Aorta (tissue), 5 donors: ENCODE measurements around the gene ESM1. TPM values are rescaled to one million over a fixed set of nuclear protein-coding genes. Genes with fewer than 3 reads are reported as not detected.

Source experiments
- ATAC-seq: fragments of 200-7000 bp; cut with Tn5 transposase; one replicate; pipeline ENCODE4 v1.9.1; 2022; ENCODE audit warnings: moderate library complexity; ENCODE audit not compliant: low FRiP score
- DNase-seq, 2 donors: peaks; one replicate each; pipeline ENCODE4 v3.0.0-alpha.2; 2020
- H3K27ac ChIP-seq, 2 donors: one replicate each; pipeline ENCODE4 v1.5.1; 2013; ENCODE audit warnings: low read length in 2 of 2, mild to moderate bottlenecking in 2 of 2, moderate library complexity in 2 of 2, control low read depth in 1 of 2, inconsistent platforms in 1 of 2, low read depth in 1 of 2
- H3K27me3 ChIP-seq, 2 donors: one replicate each; pipeline ENCODE4 v1.6.1; 2013; ENCODE audit warnings: control low read depth in 1 of 2, low read length in 1 of 2, mild to moderate bottlenecking in 1 of 2, moderate library complexity in 1 of 2; ENCODE audit not compliant: insufficient read depth in 2 of 2, control insufficient read depth in 1 of 2
- H3K36me3 ChIP-seq, 2 donors: one replicate each; pipeline ENCODE4 v1.6.1; 2013; ENCODE audit warnings: control low read depth in 1 of 2, low read length in 1 of 2, mild to moderate bottlenecking in 1 of 2; ENCODE audit not compliant: insufficient read depth in 2 of 2, control insufficient read depth in 1 of 2
- H3K4me1 ChIP-seq, 2 donors: one replicate each; pipeline ENCODE4 v1.6.1; 2013; ENCODE audit warnings: low read length in 2 of 2, control low read depth in 1 of 2, mild to moderate bottlenecking in 1 of 2, moderate library complexity in 1 of 2; ENCODE audit not compliant: insufficient read depth in 2 of 2, control insufficient read depth in 1 of 2
- H3K4me3 ChIP-seq, 2 donors: one replicate each; pipeline ENCODE4 v1.5.1; 2013; ENCODE audit warnings: low read length in 2 of 2, control low read depth in 1 of 2, mild to moderate bottlenecking in 1 of 2
- H3K9me3 ChIP-seq: one replicate; pipeline ENCODE4 v1.6.1; 2013; ENCODE audit warnings: mild to moderate bottlenecking, low read length; ENCODE audit not compliant: control insufficient read depth
- WGBS, 2 donors: extraction: QIAGEN DNeasy Blood & Tissue Kit; methylation state at CpG; one replicate each; pipeline ENCODE4 v1.1.7; 2013; 5-methylcytosine and 5-hydroxymethylcytosine counted together
- intact Hi-C, 2 donors: fragments of 100-400 bp; cut with DNase I; formaldehyde crosslinking; loops; one replicate each; pipeline versions ENCODE4 v1.14.2 to v1.15.0; 2022
- polyA plus RNA-seq, 2 donors: library from polyadenylated mRNA; stranded (reverse); fragments of 200-250 nt; gene quantifications; one replicate each; pipeline ENCODE4 v1.2.3, GENCODE V29; 2013
- total RNA-seq, 2 donors: library from RNA; stranded (reverse); fragmentation: NEBNext Ultra II Directional; extraction: Animal tissue kit (Norgen Biotek cat#: 25700); gene quantifications; one replicate each; pipeline ENCODE4 v1.2.1, GENCODE V29; 2021
- donor health status: healthy with polysubstance abuse.
- donor health status: Bipolar disorder and iron deficiency.
- donor health status: DM: no; HTN: no; CAD: no.
- donor health status: DM: no; HTN: no; CAD: no.
- donor health status: DM: yes; HTN: yes; CAD: no.

Gene ESM1
- total and polyA plus RNA-seq, 4 donors = 0.49 to 1.9 (median 0.83) TPM

- WGBS, 2 donors = 66 to 70% methylated on average over 9 of the region's 9 CpGs
- Histone ChIP-seq H3K36me3 (no peaks in the 10 kb centered on the region), H3K4me3 (no peak overlapping the region), H3K27me3 (no peaks in the 10 kb centered on the region), H3K9me3 (no peaks in the 10 kb centered on the region), H3K4me1 (no peaks in the 10 kb centered on the region), H3K27ac (no peak overlapping the region)
- intact Hi-C loops = loop anchor here in 1 of 2 donors (10.0 kb wide), 1 partner anchor 203 kb away; no protein-coding TSS in a partner anchor
- DNase-seq (no peak), ATAC-seq (no peak)
These were observed 43.2 kb downstream of the ESM1 start for GRCh38 chr5:54942064-54942778.

GRCh38 chr5:54936201-54936600, 49.2 kb downstream of the ESM1 start:
- no peaks in the 10 kb centered on the region for H3K27me3 ChIP-seq
- H3K27ac ChIP-seq = no peak overlapping the region
- H3K4me3 ChIP-seq = no peak overlapping the region
- no peaks in the 10 kb centered on the region for H3K9me3 ChIP-seq
- DNase-seq = no peak
- intact Hi-C loops = no loop called here
- ATAC-seq = no peak
- H3K4me1 ChIP-seq = no peaks in the 10 kb centered on the region
- H3K36me3 ChIP-seq = no peaks in the 10 kb centered on the region
- 31 to 33% methylated on average over 5 of the region's 5 CpGs for WGBS, 2 donors

- no peak for ATAC-seq
These were observed 52.6 kb downstream of the ESM1 start for GRCh38 chr5:54932789-54933188.

GRCh38 chr5:54930736-54931135, 54.7 kb downstream of the ESM1 start:
- no peaks in the 10 kb centered on the region for H3K27me3 ChIP-seq
- H3K4me1 ChIP-seq = no peaks in the 10 kb centered on the region
- DNase-seq (no peak), ATAC-seq (no peak)
- no peaks in the 10 kb centered on the region for H3K36me3 ChIP-seq
- no peak overlapping the region for H3K4me3 ChIP-seq
- intact Hi-C loops = no loop called here
- 80 to 84% methylated on average over 2 of the region's 2 CpGs for WGBS, 2 donors
- H3K27ac ChIP-seq = no peak overlapping the region
- no peaks in the 10 kb centered on the region for H3K9me3 ChIP-seq

More at GRCh38 chr5:54932789-54933188, 52.6 kb downstream of the ESM1 start:
- Histone ChIP-seq H3K4me3 (no peak overlapping the region), H3K27ac (no peak overlapping the region), H3K36me3 (no peaks in the 10 kb centered on the region), H3K9me3 (no peaks in the 10 kb centered on the region), H3K4me1 (no peaks in the 10 kb centered on the region), H3K27me3 (no peaks in the 10 kb centered on the region)
- DNase-seq = no peak
- WGBS, 2 donors = 65 to 69% methylated on average over 6 of the region's 6 CpGs
- intact Hi-C loops = no loop called here

Other genes starting within 250 kb of the ESM1 start
- gene GZMK, start 38.7 kb upstream of the ESM1 start, total RNA-seq = 1 to 10 TPM; 1.7 to 1.9 TPM
- 1 to 10 TPM in 1 of 2 donors, under 1 TPM in 1; 0.31 to 4.1 TPM for gene GZMK, start 38.7 kb upstream of the ESM1 start, polyA plus RNA-seq
- 1 to 10 TPM; 1.1 to 5.4 TPM for gene GZMA, start 117.1 kb upstream of the ESM1 start, total RNA-seq
- gene GZMA, start 117.1 kb upstream of the ESM1 start, polyA plus RNA-seq = 10 to 100 TPM in 1 of 2 donors, under 1 TPM in 1; 0.59 to 13.4 TPM
- gene GPX8, start 174.6 kb upstream of the ESM1 start, total RNA-seq = 10 to 100 TPM; 29.8 to 49.8 TPM
- 10 to 100 TPM; 26.2 to 34.3 TPM for gene GPX8, start 174.6 kb upstream of the ESM1 start, polyA plus RNA-seq
- gene CDC20B, start 187.6 kb upstream of the ESM1 start, total RNA-seq = not detected
- gene CDC20B, start 187.6 kb upstream of the ESM1 start, polyA plus RNA-seq = not detected
- gene MCIDAS, start 241.7 kb upstream of the ESM1 start, total RNA-seq = under 1 TPM in 1 of 2 donors, not detected in 1; 0.26 TPM
- not detected for gene MCIDAS, start 241.7 kb upstream of the ESM1 start, polyA plus RNA-seq
- 1 to 10 TPM in 1 of 2 donors, under 1 TPM in 1; 0.54 to 1.3 TPM for gene CCNO, start 248.0 kb upstream of the ESM1 start, total RNA-seq
- gene CCNO, start 248.0 kb upstream of the ESM1 start, polyA plus RNA-seq = 10 to 100 TPM in 1 of 2 donors, under 1 TPM in 1; 0.88 to 10.1 TPM